Left ventricle myocardium inferior (tissue), 1 donor: Measurements from ENCODE around the gene MPHOSPH9. TPM values are rescaled to one million over a fixed set of nuclear protein-coding genes. Genes with fewer than 3 reads are reported as not detected.

Experiments used
- DNase-seq: peaks from one replicate; pipeline ENCODE4 v3.0.0-alpha.2; 2020
- H3K27ac ChIP-seq: fragments of 200-600 bp; replicated peaks from 2 replicates; pipeline ENCODE4 v1.8.0; 2021
- H3K27me3 ChIP-seq: fragments of 200-600 bp; 2 replicates; pipeline ENCODE4 v1.8.0; 2021; ENCODE audit warnings: low read depth
- H3K36me3 ChIP-seq: fragments of 200-600 bp; 2 replicates; pipeline ENCODE4 v1.8.0; 2021
- H3K4me1 ChIP-seq: fragments of 200-600 bp; 2 replicates; pipeline ENCODE4 v1.8.0; 2021
- H3K4me3 ChIP-seq: fragments of 200-600 bp; 2 replicates; pipeline ENCODE4 v1.8.0; 2021; ENCODE audit warnings: mild to moderate bottlenecking, moderate library complexity
- H3K9me3 ChIP-seq: fragments of 200-600 bp; replicated peaks from 2 replicates; pipeline ENCODE4 v1.8.0; 2021
- intact Hi-C: fragments of 100-400 bp; cut with micrococcal nuclease; formaldehyde crosslinking; loops from one replicate; pipeline ENCODE4 v1.11.0; 2022
- total RNA-seq: library from RNA; stranded (reverse); fragmentation: NEBNext Ultra II Directional; extraction: Animal tissue kit (Norgen Biotek cat#: 25700); gene quantifications from one replicate; pipeline ENCODE4 v1.2.1, GENCODE V29; 2021
- TF ChIP-seq, protein P1 (sequence below): fragments of 200-600 bp; IDR thresholded peaks from 2 replicates; pipeline ENCODE4 v1.8.0; 2021; ENCODE audit warnings: antibody characterized with exemption, mild to moderate bottlenecking, borderline replicate concordance
- donor health status: DM: no; HTN: yes; CAD: no; lungs with severe emphysema.

MPHOSPH9 gene
- total RNA-seq, 1 donor from 2014 or later, result 23.9 TPM

DNA sequence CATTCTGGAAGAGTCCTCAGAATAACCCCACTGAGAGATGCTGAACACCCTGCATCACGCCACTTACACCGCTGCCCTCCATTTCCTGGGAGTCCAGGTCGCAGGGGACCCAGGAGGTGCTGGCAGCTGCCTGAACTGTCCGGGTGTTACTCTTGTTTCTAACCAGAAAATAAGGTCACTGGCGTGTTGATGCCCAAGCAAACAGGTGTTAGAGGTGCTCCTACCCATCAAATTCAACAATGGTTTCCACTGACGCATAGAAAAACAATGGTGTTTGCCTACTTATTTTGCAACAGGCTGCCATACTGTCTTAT lies 105.8 kb downstream of the MPHOSPH9 start:
- intact Hi-C loops, result no loop called here
- H3K27me3 ChIP-seq, result no peaks in the 10 kb centered on the region
- no peaks in the 10 kb centered on the region for H3K36me3 ChIP-seq
- peak overlapping the region; percentile 4 for H3K27ac ChIP-seq
- H3K4me3 ChIP-seq, result no peak overlapping the region
- H3K9me3 ChIP-seq, result no peaks in the 10 kb centered on the region
- TF ChIP-seq, protein P1, sequence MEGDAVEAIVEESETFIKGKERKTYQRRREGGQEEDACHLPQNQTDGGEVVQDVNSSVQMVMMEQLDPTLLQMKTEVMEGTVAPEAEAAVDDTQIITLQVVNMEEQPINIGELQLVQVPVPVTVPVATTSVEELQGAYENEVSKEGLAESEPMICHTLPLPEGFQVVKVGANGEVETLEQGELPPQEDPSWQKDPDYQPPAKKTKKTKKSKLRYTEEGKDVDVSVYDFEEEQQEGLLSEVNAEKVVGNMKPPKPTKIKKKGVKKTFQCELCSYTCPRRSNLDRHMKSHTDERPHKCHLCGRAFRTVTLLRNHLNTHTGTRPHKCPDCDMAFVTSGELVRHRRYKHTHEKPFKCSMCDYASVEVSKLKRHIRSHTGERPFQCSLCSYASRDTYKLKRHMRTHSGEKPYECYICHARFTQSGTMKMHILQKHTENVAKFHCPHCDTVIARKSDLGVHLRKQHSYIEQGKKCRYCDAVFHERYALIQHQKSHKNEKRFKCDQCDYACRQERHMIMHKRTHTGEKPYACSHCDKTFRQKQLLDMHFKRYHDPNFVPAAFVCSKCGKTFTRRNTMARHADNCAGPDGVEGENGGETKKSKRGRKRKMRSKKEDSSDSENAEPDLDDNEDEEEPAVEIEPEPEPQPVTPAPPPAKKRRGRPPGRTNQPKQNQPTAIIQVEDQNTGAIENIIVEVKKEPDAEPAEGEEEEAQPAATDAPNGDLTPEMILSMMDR, result no peak
- H3K4me1 ChIP-seq, result peaks cover 47% of the 10 kb centered on the region
- DNase-seq, result no peak

DNA sequence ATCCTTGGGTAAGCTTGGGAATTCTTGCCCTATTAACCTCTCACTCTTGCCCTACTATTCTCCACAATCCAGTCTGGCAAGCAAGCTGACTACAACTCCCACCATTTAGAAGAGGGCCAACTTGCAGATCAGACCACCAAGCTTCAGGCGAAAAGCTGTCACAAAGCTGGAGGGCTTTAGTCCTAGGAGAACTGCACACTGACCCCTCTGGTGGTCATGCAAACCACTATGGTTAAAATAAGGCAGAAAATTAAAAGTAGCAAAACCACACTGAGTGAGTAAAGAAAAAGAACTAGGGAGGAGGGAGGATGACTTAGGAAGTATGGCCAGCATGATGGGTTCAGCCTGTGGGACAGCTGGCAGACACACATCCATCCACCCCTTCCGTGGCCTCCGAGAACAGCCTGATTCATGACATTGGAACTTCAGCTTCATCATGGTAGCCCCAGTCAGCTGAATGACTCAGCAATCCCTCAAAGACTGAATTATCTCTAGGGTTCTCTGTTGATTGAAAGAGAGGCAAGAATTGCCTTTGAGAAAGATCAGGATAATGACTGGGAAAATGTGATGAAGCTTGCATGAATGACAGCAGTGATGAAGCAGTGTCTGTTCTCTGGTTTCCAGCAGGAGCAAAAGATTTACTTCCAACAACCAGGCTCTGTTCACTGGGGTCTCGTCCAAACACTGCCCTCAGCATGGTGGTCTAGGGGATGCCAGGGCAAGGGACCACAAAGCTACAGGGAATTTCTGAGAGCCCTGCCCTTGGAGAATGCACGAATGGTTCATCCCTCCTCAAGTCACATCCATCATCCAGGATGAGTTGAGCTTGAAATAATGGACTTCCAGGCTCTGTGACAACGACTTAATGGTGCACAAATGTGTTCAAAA lies 106.4 kb downstream of the MPHOSPH9 start:
- H3K36me3 ChIP-seq, result no peaks in the 10 kb centered on the region
- TF ChIP-seq, protein P1, result no peak
- peak overlapping the region; percentile 4 for H3K27ac ChIP-seq
- no peaks in the 10 kb centered on the region for H3K27me3 ChIP-seq
- DNase-seq, result no peak
- peaks cover 47% of the 10 kb centered on the region for H3K4me1 ChIP-seq
- intact Hi-C loops, result no loop called here
- H3K9me3 ChIP-seq, result no peaks in the 10 kb centered on the region
- H3K4me3 ChIP-seq, result no peak overlapping the region

DNA sequence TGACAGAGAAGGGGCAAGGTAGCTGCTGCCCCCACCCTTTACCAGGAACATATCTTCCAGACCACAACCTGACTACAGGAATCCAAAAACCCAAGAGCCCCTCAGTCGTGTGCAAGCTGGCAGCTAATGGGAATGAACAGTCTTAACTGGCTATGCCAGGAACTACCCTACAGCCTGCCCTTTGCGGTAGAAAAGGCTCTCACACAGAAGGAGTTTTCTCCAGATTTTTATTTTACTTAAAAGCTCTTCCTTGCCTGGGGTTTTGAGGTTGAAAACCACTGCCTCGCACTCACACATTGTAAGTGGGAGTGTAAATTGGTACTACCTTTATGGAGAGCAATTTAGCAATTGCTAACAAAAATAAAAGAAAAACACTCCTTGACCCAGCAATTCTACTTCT lies 110.3 kb downstream of the MPHOSPH9 start:
- Histone ChIP-seq H3K27me3 (no peaks in the 10 kb centered on the region), H3K4me1 (peaks cover 52% of the 10 kb centered on the region), H3K36me3 (no peaks in the 10 kb centered on the region), H3K4me3 (no peak overlapping the region), H3K9me3 (no peaks in the 10 kb centered on the region), H3K27ac (no peak overlapping the region)
- intact Hi-C loops, result no loop called here
- DNase-seq, result no peak
- TF ChIP-seq, protein P1, result no peak

DNA sequence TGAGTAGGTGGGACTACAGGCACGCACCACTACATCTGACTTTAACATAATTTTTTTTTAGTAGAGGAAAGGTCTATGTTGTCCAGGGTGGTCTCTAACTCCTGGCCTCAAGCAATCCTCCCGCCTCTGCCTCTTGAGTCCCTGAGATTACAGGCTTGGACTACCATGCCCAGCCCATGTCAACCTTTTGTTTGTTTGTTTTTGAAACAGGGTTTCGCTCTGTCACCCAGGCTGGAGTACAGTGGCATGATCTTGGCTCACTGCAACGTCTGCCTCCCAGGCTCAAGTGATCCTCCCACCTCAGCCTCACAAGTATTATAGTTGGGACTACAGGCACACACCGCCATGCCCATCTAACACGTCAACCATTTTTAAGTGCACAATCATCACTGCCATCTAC lies 111.3 kb downstream of the MPHOSPH9 start:
- H3K27ac ChIP-seq, result no peak overlapping the region
- TF ChIP-seq, protein P1, result no peak
- peaks cover 55% of the 10 kb centered on the region for H3K4me1 ChIP-seq
- H3K36me3 ChIP-seq, result no peaks in the 10 kb centered on the region
- H3K4me3 ChIP-seq, result no peak overlapping the region
- H3K27me3 ChIP-seq, result no peaks in the 10 kb centered on the region
- intact Hi-C loops, result no loop called here
- DNase-seq, result no peak
- no peaks in the 10 kb centered on the region for H3K9me3 ChIP-seq

DNA sequence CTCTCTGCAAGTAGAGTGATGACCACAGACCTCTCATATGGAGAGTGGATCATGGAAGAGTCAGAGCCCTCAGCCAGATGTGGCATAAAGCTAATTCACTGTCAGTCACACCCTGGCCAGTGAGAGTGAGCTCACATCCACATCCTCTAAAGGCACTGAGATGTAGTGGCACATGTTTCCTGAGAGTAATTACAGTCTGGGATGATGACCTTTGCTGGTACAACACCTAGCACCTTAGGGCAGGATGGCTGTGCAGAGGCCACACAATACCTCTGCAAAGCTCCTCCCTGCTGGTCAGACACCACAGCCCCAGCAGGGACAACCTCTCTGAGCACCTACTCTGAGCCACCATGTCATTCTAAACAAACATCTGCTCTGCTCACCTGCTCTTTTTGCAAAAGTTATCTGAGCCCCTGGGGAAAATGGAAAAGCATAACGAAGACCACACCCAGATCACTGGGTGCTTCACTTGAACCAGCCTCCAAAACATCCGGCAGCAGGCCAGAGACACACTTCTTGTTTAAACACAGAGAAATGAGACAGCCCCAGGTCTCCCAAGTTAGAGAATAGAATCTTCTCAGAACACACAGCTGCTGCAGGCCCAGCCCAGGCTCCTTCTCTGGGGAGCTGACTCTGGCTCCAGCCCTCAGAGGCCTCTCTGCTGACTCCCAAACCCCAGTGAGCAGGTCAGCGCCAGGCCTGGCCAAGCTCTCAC lies 112.3 kb downstream of the MPHOSPH9 start:
- Histone ChIP-seq H3K27me3 (no peaks in the 10 kb centered on the region), H3K36me3 (no peaks in the 10 kb centered on the region), H3K4me1 (peaks cover 57% of the 10 kb centered on the region), H3K27ac (peak overlapping the region; percentile 64), H3K4me3 (no peak overlapping the region), H3K9me3 (no peaks in the 10 kb centered on the region)
- intact Hi-C loops, result no loop called here
- DNase-seq, result no peak
- TF ChIP-seq, protein P1, result no peak
